Right lobe of liver (tissue), 4 donors: ENCODE measurements around the gene C2CD2L.

Experiments
- CTCF ChIP-seq, 4 donors: fragments of 200-600 bp in 3 of 4; fragments of 450-650 bp in 1 of 4; IDR thresholded peaks; one replicate each; pipeline versions ENCODE4 v1.5.1 to v1.8.0; 2016 to 2022; ENCODE audit warnings: antibody characterized with exemption in 4 of 4, mild to moderate bottlenecking in 2 of 4
- POLR2A ChIP-seq: fragments of 450-650 bp; IDR thresholded peaks from one replicate; pipeline ENCODE4 v1.6.1; 2017; ENCODE audit warnings: antibody characterized with exemption, mild to moderate bottlenecking
- donor health status: DM: no; HTN: no; CAD: no.
- donor health status: DM: no; HTN: no; CAD: no.
- donor health status: DM: no; HTN: yes; CAD: no.

GRCh38 chr11:119125821-119126220 lies 18.7 kb downstream of the C2CD2L start:
- no peak for TF ChIP-seq CTCF (IDR thresholded peaks at IDR 0.05)
- no peak for TF ChIP-seq POLR2A
